SK-N-SH (cell line): ENCODE data around the gene KMT2C. TPM values are rescaled to one million over a fixed set of nuclear protein-coding genes. Genes with fewer than 3 reads are reported as not detected.

Experiments
- CTCF ChIA-PET: fragments of 300-600, 350-600 bp; formaldehyde crosslinking; extraction: SDS; loops from one replicate; lab custom pipeline; 2021; lab: Yijun Ruan, JAX
- POLR2A ChIA-PET: fragments of 350-600 bp; sonication (Branson Sonifier 250); formaldehyde crosslinking; extraction: SDS; loops from one replicate; lab custom pipeline; 2020; ENCODE audit warnings: antibody characterized with exemption, inconsistent platforms; lab: Yijun Ruan, JAX
- DNase-seq: peaks from one replicate; pipeline ENCODE4 v3.0.0; 2012
- H2AFZ ChIP-seq: fragments of 200-600 bp; sonication (generic); 2 replicates; pipeline ENCODE4 v1.8.1; 2016; ENCODE audit warnings: antibody characterized with exemption, mild to moderate bottlenecking, low read depth
- H3F3A ChIP-seq: fragments of 200-600 bp; sonication (generic); replicated peaks from 2 replicates; pipeline ENCODE3; 2016; ENCODE audit warnings: antibody characterized with exemption, mild to moderate bottlenecking; ENCODE audit not compliant: insufficient read depth
- H3K27ac ChIP-seq, 2 experiments: fragments of 200-500 bp in 1 of 2; fragments of 200-600 bp in 1 of 2; sonication (Bioruptor generic) in 1 of 2; sonication (generic), shearing (Covaris generic) in 1 of 2; 2 replicates each; pipeline versions ENCODE4 v1.5.1 to v1.6.1; 2014 to 2016; ENCODE audit warnings: low read depth in 2 of 2, inconsistent platforms in 1 of 2, low read length in 1 of 2, mild to moderate bottlenecking in 1 of 2, mixed read lengths in 1 of 2
- H3K27me3 ChIP-seq: fragments of 200-600 bp; sonication (generic), shearing (Covaris generic); 2 replicates; pipeline ENCODE4 v1.6.1; 2016; ENCODE audit warnings: mixed run types; ENCODE audit not compliant: insufficient read depth
- H3K36me3 ChIP-seq, 2 experiments: fragments of 200-500 bp in 1 of 2; fragments of 200-600 bp in 1 of 2; sonication (Bioruptor generic) in 1 of 2; sonication (generic) in 1 of 2; replicated peaks in 1 of 2; 2 replicates each; pipeline versions ENCODE3 to v1.5.1; 2014 to 2016; ENCODE audit warnings: low read length in 1 of 2, mild to moderate bottlenecking in 1 of 2; ENCODE audit not compliant: insufficient read depth in 2 of 2, control insufficient read depth in 1 of 2
- H3K4me1 ChIP-seq, 2 experiments: fragments of 200-500 bp in 1 of 2; fragments of 200-600 bp in 1 of 2; sonication (Bioruptor generic) in 1 of 2; sonication (generic), shearing (Covaris generic) in 1 of 2; 2 replicates each; pipeline versions ENCODE4 v1.5.1 to v1.6.1; 2014 to 2016; ENCODE audit warnings: low read depth in 1 of 2, low read length in 1 of 2, mixed run types in 1 of 2; ENCODE audit not compliant: insufficient read depth in 2 of 2, control insufficient read depth in 1 of 2
- H3K4me2 ChIP-seq: fragments of 200-600 bp; sonication (generic), shearing (Covaris generic); 2 replicates; pipeline ENCODE4 v1.6.1; 2017; ENCODE audit warnings: mixed run types
- H3K4me3 ChIP-seq, 2 experiments: fragments of 200-500 bp in 1 of 2; fragments of 200-600 bp in 1 of 2; sonication (Bioruptor generic) in 1 of 2; sonication (generic), shearing (Covaris generic) in 1 of 2; 2 replicates each; pipeline versions ENCODE4 v1.5.1 to v1.8.1; 2014 to 2016; ENCODE audit warnings: low read depth in 2 of 2, inconsistent platforms in 1 of 2, low read length in 1 of 2, mild to moderate bottlenecking in 1 of 2, mixed read lengths in 1 of 2, moderate library complexity in 1 of 2
- H3K79me2 ChIP-seq: fragments of 200-600 bp; sonication (generic); 2 replicates; pipeline ENCODE4 v1.8.1; 2017; ENCODE audit warnings: mild to moderate bottlenecking; ENCODE audit not compliant: insufficient read depth
- H3K9ac ChIP-seq: fragments of 200-600 bp; sonication (generic); 2 replicates; pipeline ENCODE4 v1.6.1; 2017; ENCODE audit warnings: mixed run types
- H3K9me2 ChIP-seq: fragments of 200-600 bp; sonication (generic); 2 replicates; pipeline ENCODE4 v1.6.1; 2017; ENCODE audit warnings: mixed run types
- H3K9me3 ChIP-seq: fragments of 200-600 bp; sonication (generic); 2 replicates; pipeline ENCODE4 v1.6.1; 2017; ENCODE audit warnings: mixed run types, mild to moderate bottlenecking, moderate library complexity
- H4K20me1 ChIP-seq: fragments of 200-600 bp; sonication (generic); 2 replicates; pipeline ENCODE4 v1.6.1; 2017; ENCODE audit warnings: mild to moderate bottlenecking, mixed run types; ENCODE audit not compliant: insufficient read depth
- CHD2 ChIP-seq: fragments of 150-350 bp; IDR thresholded peaks from 2 replicates; pipeline ENCODE4 v1.6.1; 2018; ENCODE audit warnings: low read length; ENCODE audit not compliant: partially characterized antibody
- ELF1 ChIP-seq: IDR thresholded peaks from 2 replicates; pipeline ENCODE4 v1.4.0; 2012
- EP300 ChIP-seq, 2 experiments: IDR thresholded peaks; 2 replicates each; pipeline versions ENCODE4 v1.4.0 to v1.6.1; 2012; ENCODE audit warnings: borderline replicate concordance in 1 of 2, low read depth in 1 of 2, low read length in 1 of 2
- EZH2phosphoT487 ChIP-seq: fragments of 200-600 bp; sonication (generic); IDR thresholded peaks from 2 replicates; pipeline ENCODE4 v1.6.1; 2017; ENCODE audit warnings: low read depth, mixed run types, mild to moderate bottlenecking, antibody characterized with exemption, moderate library complexity, borderline replicate concordance
- FOXJ3 ChIP-seq: sonication (generic); formaldehyde crosslinking; IDR thresholded peaks from 2 replicates; pipeline ENCODE4 v1.5.1; 2020; ENCODE audit warnings: mild to moderate bottlenecking, missing genetic modification reagents
- FOXM1 ChIP-seq: IDR thresholded peaks from 2 replicates; pipeline ENCODE4 v1.4.0; 2012; ENCODE audit warnings: low read depth, mild to moderate bottlenecking
- GABPA ChIP-seq: IDR thresholded peaks from 2 replicates; pipeline ENCODE4 v1.4.0; 2012; ENCODE audit warnings: low read depth, mild to moderate bottlenecking
- GATA2 ChIP-seq: sonication (generic); formaldehyde crosslinking; IDR thresholded peaks from 2 replicates; pipeline ENCODE4 v1.5.0; 2020; ENCODE audit warnings: mild to moderate bottlenecking, missing genetic modification reagents
- MXI1 ChIP-seq: IDR thresholded peaks from 2 replicates; pipeline ENCODE4 v1.6.1; 2012; ENCODE audit warnings: mild to moderate bottlenecking, low read depth, low read length, improper control_type of control experiment
- NFIC ChIP-seq: IDR thresholded peaks from 2 replicates; pipeline ENCODE4 v1.4.0; 2012; ENCODE audit warnings: borderline replicate concordance
- NRF1 ChIP-seq: IDR thresholded peaks from 2 replicates; pipeline ENCODE4 v1.6.1; 2012; ENCODE audit warnings: low read depth, mild to moderate bottlenecking, low read length
- PBX3 ChIP-seq: IDR thresholded peaks from 2 replicates; pipeline ENCODE4; 2012
- RCOR1 ChIP-seq: fragments of 150-350 bp; IDR thresholded peaks from 2 replicates; pipeline ENCODE4 v1.6.1; 2017; ENCODE audit warnings: antibody characterized with exemption, low read length
- REST ChIP-seq: IDR thresholded peaks from 2 replicates; pipeline ENCODE4 v1.6.1; 2012; ENCODE audit warnings: mild to moderate bottlenecking, low read depth, low read length, moderate library complexity
- RXRA ChIP-seq: IDR thresholded peaks from 2 replicates; pipeline ENCODE4 v1.4.0; 2012; ENCODE audit warnings: low read depth, mild to moderate bottlenecking, borderline replicate concordance
- SIN3A ChIP-seq: IDR thresholded peaks from 2 replicates; pipeline ENCODE4 v1.6.1; 2012; ENCODE audit warnings: low read depth, mild to moderate bottlenecking, low read length, moderate library complexity, borderline replicate concordance
- SMC3 ChIP-seq: IDR thresholded peaks from 2 replicates; pipeline ENCODE4 v1.6.1; 2012; ENCODE audit warnings: low read depth, low read length, improper control_type of control experiment
- USF1 ChIP-seq: IDR thresholded peaks from 2 replicates; pipeline ENCODE4 v1.4.0; 2012; ENCODE audit warnings: low read depth, borderline replicate concordance
- USF2 ChIP-seq: fragments of 150-350 bp; IDR thresholded peaks from 2 replicates; pipeline ENCODE4 v1.6.1; 2017; ENCODE audit warnings: antibody characterized with exemption, low read length, low read depth, borderline replicate concordance
- YY1 ChIP-seq: IDR thresholded peaks from 2 replicates; pipeline ENCODE4 v1.4.0; 2012; ENCODE audit warnings: low read depth, mild to moderate bottlenecking
- whole genome bisulfite sequencing: methylation state at CpG from one replicate; pipeline ENCODE4 v1.1.6; 2017; ENCODE audit warnings: low lambda C conversion rate; 5-methylcytosine and 5-hydroxymethylcytosine counted together
- polyA plus RNA-seq, 3 experiments: library from polyadenylated mRNA; depleted of rRNA; stranded (reverse); fragments of >200 nt; gene quantifications; 2 replicates each; pipeline ENCODE4 v1.2.3, GENCODE V29; 2012

Gene KMT2C
- polyA plus RNA-seq, 1 of the 3 experiments (the other 2 are of a cell fraction), result 8.0 TPM

GRCh38 chr7:152395112-152395511 lies 40.7 kb downstream of the KMT2C start:
- H3K4me2 ChIP-seq, result no peak overlapping the region
- peaks cover 100% of the 10 kb centered on the region for H3K79me2 ChIP-seq
- no peaks in the 10 kb centered on the region for H3K27me3 ChIP-seq
- H3K36me3 ChIP-seq, result no peaks in the 10 kb centered on the region
- H3K27ac ChIP-seq, result no peak overlapping the region
- H3K4me1 ChIP-seq, result peaks cover 0 to 2% of the 10 kb centered on the region in 2 experiments; a peak in 1 of 4 replicates
- POLR2A ChIA-PET, result interaction anchor here (0.6 kb wide), 1 partner anchor 20 kb away, joined by 3 read pairs; no protein-coding TSS in a partner anchor
- H3K4me3 ChIP-seq, result no peak overlapping the region
- CTCF ChIA-PET, result interaction anchor here (0.8 to 1.6 kb wide), 5 partner anchors 11 to 283 kb away, joined by 4 to 5 read pairs (median 5); no protein-coding TSS in a partner anchor
- H3K9me2 ChIP-seq, result no peaks in the 10 kb centered on the region
- peaks cover 99% of the 10 kb centered on the region for H4K20me1 ChIP-seq
- 75% methylated on average over 7 of the region's 7 CpGs for WGBS
- TF ChIP-seq PBX3, result no peak
- TF ChIP-seq FOXM1, result no peak
- TF ChIP-seq FOXJ3 (CRISPR knock-in tag), result no peak
- no peak for TF ChIP-seq USF1
- TF ChIP-seq GATA2 (CRISPR knock-in tag), result no peak
- no peak for TF ChIP-seq RXRA
- no peak for TF ChIP-seq NFIC
- no peak for TF ChIP-seq SIN3A
- TF ChIP-seq CHD2, result no peak
- no peak for TF ChIP-seq GABPA
- TF ChIP-seq ELF1, result no peak
- TF ChIP-seq SMC3, result no peak
- TF ChIP-seq YY1, result no peak
- TF ChIP-seq NRF1, result no peak
- no peak for TF ChIP-seq EZH2phosphoT487
- no peak for TF ChIP-seq USF2
- no peak for TF ChIP-seq EP300 (IDR thresholded peaks at IDR 0.05; ENCODE audit: borderline replicate concordance in 1 of 2, low read depth in 1 of 2, low read length in 1 of 2)
- TF ChIP-seq RCOR1, result no peak
- TF ChIP-seq MXI1, result no peak
- no peak for TF ChIP-seq REST
- TF ChIP-seq, all 33 proteins: peak for 0
- Histone ChIP-seq H3F3A (peaks cover 5% of the 10 kb centered on the region), H3K9ac (no peak overlapping the region), H3K9me3 (no peaks in the 10 kb centered on the region; the same call in 1 of the 2 replicates), H2AFZ (no peak overlapping the region)
- DNase-seq, result no peak
